Stimulated activated CD4-positive, alpha-beta T cell treated with anti-CD3 and anti-CD28 coated beads, Interleukin-15, amount 100 ng/mL, for 48 hours (primary cell): ENCODE data around the gene UPF1.

ENCODE experiments used
- DNase-seq, 2 donors: peaks; one replicate each; pipeline ENCODE4 v3.0.0-alpha.2; 2020; ENCODE audit warnings: low read depth in 2 of 2

UPF1 gene

GRCh38 chr19:18857223-18857622 is 25.5 kb downstream of the UPF1 start:
- no peak for DNase-seq

- no peak for DNase-seq
These were observed 27.3 kb downstream of the UPF1 start for GRCh38 chr19:18858906-18859646.

GRCh38 chr19:18859676-18860301 is 28.0 kb downstream of the UPF1 start:
- DNase-seq, result no peak

DNA sequence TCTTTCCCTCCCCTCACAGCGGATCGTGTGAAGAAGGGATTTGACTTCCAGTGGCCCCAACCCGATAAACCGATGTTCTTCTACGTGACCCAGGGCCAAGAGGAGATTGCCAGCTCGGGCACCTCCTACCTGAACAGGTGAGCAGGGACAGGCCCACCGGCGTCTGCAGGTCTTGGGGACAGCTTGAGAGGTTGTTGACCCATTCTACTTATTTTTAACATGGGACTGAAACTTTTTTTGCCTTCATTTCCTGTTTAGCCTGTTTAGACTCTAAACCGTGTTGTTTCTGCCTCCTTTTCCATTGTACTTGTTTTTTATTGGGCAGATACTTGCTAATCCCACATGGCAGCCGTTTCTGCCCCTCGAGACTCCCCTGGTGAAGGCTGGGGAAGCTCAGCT is 28.5 kb downstream of the UPF1 start:
- no peak for DNase-seq

GRCh38 chr19:18860725-18861124 is 29.0 kb downstream of the UPF1 start:
- no peak for DNase-seq

DNA sequence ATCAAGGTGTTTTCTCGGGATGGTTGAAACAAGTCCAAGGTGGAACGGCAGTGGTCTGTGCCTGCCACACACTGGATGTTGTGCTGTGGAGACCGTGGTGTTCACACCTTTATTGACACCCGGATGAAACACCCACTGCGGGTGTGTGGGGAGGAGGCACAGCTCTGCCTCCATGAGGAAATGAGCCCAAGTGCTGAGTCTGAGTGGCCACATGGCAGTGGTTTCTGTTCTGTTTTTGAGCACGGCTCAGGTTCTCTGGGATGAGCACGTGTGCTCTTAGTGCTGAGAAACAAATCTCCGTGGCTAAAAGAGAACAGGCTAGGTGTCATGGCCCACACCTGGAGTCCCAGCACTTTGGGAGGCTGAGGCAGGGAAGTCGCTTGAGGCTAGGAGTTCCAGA is 29.5 kb downstream of the UPF1 start:
- DNase-seq, result no peak

DNA sequence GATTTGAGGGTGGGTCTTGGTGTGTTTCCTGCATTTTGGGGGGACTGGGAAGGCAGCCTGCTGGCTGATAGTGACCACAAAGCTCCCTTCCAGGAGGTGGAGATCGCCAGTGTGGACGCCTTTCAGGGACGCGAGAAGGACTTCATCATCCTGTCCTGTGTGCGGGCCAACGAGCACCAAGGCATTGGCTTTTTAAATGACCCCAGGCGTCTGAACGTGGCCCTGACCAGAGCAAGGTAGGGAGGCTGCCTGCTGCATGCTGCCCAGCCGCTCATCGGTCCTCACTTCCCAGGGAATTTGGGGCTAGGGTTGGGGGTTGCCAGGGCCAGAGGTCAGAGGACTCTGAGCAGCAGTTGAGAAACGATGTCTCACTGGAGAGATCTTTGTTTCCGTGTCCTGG is 30.2 kb downstream of the UPF1 start:
- DNase-seq, result no peak

DNA sequence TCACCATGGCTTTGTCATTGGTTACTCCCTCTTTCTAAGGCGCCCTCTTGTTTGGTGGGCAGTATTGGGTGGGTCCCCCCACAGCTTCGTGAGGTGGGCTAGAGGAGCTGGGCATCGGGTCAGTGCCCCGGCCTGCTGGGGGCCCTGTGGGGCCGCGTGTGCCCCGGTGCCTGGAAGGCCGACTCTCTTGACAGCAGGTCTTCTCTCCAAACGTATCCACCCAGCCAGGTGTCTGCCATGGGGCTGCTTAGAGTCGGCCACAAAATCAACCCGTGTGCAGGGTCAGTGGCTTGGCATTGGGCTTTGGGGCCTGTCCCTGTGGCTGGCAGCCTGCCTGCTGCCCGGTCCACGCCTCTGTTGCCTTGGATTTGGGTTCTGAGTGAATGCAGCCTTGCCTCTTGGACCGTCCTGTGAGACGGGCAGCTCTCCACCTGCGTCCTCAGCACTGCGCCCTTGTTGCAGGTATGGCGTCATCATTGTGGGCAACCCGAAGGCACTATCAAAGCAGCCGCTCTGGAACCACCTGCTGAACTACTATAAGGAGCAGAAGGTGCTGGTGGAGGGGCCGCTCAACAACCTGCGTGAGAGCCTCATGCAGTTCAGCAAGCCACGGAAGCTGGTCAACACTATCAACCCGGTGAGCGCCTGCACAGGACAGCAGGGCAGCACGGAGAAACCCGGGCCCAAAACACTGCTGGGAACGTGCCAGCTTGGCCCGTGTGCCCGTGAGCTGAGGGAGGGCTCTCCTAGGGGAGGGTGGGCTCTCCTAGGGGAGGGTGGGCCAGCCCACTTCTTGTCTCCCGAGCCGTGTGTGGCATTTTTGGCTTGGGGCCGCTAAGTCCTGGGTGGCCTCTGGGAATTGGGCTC is 31.4 kb downstream of the UPF1 start:
- DNase-seq, result no peak

DNA sequence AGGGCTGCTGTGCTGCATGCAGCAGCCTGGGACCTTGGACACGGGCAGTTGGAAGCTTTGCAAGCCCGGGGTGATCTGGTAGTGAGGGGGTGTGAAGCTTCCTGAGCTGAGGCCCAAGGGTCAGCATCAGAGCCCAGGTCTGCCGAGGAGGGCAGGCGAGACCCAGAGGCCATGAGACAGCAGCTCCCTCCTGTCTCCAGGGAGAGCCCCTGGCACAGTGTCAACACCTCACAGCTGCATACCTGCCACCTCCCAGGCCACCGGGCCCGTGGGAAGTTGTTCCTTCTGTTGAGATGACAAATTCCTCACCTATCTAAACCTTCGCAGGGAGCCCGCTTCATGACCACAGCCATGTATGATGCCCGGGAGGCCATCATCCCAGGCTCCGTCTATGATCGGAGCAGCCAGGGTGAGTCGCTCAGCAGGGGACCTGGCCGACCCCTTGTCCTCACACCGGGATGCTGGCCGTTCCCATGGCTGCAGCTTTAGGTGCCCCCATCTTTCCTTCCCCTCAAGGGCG is 32.1 kb downstream of the UPF1 start:
- DNase-seq, result no peak

DNA sequence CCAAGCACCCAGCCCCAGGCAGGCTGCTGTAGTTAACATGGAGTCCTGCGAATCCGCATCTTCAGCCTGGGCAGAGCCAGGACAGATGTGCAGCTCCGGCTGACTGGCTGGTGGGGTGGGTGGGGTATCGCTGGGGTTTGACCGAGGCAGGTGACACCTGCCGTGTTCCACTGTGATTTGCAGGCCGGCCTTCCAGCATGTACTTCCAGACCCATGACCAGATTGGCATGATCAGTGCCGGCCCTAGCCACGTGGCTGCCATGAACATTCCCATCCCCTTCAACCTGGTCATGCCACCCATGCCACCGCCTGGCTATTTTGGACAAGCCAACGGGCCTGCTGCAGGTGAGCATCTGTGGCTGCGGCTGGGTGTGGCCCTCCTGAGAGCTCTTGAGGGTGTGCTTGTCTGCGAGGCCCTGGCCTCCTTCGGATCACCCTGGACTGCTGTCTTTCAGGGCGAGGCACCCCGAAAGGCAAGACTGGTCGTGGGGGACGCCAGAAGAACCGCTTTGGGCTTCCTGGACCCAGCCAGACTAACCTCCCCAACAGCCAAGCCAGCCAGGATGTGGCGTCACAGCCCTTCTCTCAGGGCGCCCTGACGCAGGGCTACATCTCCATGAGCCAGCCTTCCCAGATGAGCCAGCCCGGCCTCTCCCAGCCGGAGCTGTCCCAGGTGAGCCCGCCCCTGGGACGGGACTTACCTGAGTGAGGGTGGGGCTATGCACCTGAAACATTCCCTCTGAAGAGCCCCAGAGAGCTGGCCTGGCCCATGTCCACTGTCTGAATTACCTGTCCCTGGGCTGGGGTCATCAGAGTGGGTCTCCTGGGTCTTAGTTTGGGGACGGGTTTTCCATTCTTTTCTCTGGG is 33.6 kb downstream of the UPF1 start:
- no peak for DNase-seq

DNA sequence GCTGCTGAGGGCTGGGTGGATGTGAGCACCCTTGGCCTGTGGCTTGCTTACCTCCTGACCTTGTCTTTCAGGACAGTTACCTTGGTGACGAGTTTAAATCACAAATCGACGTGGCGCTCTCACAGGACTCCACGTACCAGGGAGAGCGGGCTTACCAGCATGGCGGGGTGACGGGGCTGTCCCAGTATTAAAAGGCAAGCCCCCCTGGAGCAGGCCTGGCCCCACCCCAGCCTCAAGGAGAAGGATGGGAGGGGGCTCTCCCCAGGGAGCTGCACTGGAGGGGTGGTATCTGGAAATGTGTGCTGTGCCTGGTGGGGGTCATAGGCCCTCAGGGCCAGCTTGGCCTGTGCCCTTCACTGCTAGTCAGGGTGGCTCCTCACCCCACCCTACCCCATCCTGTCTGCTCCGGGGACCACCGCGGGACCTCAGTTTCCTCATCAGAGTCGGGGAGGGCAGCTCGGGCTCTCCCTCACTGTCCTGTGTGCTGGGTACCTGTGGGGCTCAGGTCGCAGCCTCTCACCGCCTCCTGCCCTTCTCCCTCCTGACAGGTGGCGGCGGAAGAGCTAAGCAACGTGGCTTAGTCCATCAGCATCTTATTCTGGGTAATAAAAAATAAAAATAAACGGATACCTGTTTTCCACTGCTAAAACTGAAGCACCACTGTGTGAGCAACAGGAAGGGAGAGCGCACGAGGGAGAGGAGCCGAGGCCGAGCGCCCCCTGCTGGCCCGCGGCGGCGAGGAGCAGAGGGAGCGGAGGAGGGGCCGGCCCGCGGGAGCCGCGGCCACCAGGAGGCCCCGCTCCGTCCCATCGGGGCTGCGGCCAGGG is 34.4 kb downstream of the UPF1 start:
- DNase-seq, result peak; percentile 22 to 61

- no peak for DNase-seq
These were observed 35.0 kb downstream of the UPF1 start for GRCh38 chr19:18866800-18867123.

GRCh38 chr19:18867199-18867598 is 35.4 kb downstream of the UPF1 start:
- no peak for DNase-seq

DNA sequence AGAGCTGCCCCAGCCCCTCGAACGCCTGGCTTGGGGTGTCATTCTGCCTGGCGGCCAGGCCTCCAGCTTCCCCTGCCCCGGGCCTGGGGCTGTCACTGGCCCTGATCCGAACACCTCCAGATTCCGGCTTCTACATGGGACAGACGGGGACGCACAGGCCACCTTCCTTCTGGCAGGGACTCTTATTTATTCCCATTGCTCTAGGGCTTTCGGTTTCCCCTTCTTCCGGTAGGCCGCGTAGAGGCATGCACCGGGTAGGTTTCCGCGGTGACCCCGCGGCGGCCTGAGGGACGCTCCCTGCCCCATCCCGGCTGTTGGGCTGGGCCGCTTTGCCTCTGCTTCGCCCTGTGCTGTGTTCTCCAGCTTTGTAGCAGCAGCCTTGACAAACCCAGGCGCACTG is 36.0 kb downstream of the UPF1 start:
- DNase-seq, result no peak

- DNase-seq, result no peak
These were observed 36.7 kb downstream of the UPF1 start for GRCh38 chr19:18868380-18869022.

GRCh38 chr19:18869023-18869618 is 37.4 kb downstream of the UPF1 start:
- no peak for DNase-seq

DNA sequence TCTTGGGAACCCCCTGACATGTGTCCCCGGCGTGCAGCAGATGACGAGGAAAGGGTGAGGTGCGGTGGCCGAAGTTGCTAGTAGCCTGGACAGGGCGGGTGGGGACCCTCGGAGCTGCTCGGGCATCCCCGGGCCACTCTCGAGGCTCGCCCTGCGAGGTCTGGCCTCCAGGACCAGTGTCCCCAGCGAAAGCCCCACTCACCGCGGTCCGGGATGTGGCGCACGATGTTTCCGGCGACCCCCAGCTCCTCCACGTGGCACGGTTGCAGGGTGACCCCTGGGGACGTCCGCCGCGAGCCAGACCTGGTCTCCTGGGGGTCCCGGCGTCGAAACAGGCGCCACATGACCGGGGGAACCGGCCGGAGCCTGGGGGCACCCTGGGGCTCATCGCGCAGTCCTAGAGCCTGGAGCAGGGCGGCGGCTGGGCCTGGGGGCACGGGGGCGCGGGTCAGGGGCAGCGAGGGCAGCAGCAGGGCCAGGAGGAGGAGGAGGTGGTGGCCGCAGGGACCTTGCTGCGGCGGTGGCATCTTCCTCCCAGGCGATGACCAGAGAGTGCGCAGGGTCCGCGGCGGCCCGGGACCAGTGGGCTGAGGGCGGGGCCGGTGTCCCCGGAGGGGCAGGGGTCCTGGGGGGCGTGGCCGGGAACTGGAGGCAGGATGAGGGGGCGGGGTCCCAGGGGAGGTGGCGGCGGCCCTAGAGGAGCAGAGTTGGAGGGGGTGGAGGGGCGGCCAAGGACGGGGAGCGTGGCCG is 38.2 kb downstream of the UPF1 start:
- no peak for DNase-seq

- no peak for DNase-seq
These were observed 38.9 kb downstream of the UPF1 start for GRCh38 chr19:18870531-18871172.

- no peak for DNase-seq
These were observed 39.8 kb downstream of the UPF1 start for GRCh38 chr19:18871543-18871942.
